Epidermal melanocyte (primary cell): ENCODE results near the gene CENPC.
"Not testable (repeated sequence)": the region's sequence is repeated elsewhere in the genome, so short reads cannot be mapped to it uniquely, and the experiment has no call there.

Experiments used
- DNase-seq: peaks from one replicate; pipeline ENCODE4 v3.0.0; 2011; ENCODE audit warnings: low spot score; ENCODE audit not compliant: insufficient read length

Gene CENPC

DNA sequence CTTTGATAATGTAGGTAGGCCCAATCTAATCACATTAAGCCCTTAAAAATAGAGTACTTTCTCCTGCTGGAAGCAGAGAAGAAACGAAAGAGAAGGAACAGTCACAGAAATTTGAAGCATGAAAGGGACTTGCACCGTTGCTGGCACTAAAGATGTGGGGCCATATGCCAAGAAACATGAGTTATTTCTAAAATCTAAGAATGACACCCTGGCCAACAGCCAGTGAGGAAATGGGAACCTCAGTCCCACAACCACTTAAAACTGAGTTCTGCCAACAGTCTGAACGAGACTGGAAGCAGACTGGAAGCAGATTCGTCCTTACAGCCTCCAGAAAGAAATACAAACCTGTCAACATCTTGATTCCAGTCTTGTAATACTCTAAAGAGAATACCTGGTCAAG, 70.1 kb downstream of the CENPC start:
- no peak for DNase-seq

DNA sequence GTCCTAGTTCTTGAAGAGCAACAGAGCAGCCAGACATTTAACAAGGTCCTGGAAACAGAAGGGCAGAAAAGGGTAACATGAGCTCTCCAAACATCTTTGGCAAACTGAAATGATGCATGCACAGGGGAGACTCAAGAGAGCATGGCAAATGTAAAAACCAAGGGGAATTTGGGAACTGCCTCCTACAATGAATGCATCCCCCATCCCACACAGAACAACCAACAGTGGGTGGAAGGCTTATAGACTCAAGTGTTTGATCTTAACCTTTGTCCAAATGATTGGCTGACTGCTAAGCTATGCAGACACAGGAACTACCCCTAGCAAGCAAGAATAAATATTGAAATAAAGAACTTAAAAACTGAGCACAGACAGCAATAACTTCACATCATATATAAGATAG, 74.4 kb downstream of the CENPC start:
- DNase-seq: no peak

DNA sequence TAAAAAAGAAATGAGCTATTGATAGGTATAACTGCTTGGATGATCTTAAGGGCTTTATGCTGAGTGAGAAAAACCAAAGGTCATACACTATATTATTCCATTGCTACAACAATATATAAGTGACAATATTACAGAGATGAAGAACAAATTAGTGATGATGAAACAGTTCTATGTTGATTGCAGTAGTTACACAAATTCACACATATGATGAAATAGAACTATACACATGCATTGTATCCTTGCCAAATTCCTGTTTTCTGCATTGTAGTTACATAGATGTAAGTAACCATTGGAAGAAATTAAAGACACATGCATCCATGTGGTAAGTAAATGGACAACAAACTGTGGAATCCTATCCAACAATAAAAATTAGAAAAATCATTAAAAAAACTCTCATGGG, 76.5 kb downstream of the CENPC start:
- DNase-seq: no peak

DNA sequence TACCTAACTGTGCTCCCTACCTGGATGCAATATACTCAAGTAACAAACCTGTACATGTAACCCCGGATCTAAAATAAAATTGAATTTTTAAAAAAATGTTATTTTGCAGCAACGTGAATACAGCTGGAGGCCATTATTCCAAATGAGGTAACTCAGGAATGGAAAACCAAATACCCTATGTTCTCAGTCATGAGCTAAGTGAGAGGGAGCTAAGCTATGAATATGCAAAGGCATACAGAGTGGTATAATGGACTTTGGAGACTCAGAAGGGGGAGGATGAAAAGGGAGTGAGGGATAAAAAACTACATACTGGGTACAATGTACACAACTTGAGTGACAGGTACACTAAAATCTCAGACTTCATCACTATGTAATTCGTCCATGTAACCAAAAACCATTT, 78.6 kb downstream of the CENPC start:
- no peak for DNase-seq

DNA sequence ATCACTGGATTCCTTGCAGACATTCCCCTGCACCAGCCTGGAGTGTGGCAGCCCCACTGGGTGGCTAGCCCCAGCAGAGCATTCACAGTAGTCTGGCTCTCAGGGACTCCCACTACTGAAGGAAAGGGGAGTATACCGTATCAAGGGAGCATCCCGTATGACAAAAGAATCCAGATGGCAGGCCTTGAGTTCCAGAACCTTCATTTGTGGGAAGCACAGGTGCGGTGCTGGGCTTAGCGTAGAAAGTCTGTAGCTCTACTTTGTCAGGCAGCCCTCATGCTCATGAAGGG, 79.6 kb downstream of the CENPC start:
- DNase-seq: no peak

- no peak for DNase-seq
Measured at GRCh38 chr4:67465032-67465762, 80.1 kb downstream of the CENPC start.

DNA sequence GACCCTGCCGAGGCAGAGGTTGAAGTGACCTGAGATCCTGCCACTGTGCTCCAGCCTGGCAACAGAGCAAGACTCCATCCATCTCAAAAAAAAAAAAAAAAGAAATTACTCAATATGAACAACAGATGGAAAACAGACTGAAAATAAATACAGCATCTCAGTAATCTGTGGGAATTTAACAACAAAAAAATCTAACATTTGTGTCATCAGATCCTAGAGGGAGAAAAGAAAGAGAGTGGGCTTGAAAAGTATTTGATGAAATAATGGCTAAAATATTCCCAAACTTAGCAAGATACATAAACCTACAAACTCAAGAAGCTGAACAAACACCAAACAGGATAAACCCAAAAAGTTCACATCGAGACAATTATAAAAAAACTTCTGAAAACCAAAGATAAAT, 84.7 kb downstream of the CENPC start:
- DNase-seq: no peak

GRCh38 chr4:67459164-67459563, 86.1 kb downstream of the CENPC start:
- DNase-seq: no peak

- DNase-seq: no peak
Measured at GRCh38 chr4:67456577-67457196, 88.6 kb downstream of the CENPC start.

DNA sequence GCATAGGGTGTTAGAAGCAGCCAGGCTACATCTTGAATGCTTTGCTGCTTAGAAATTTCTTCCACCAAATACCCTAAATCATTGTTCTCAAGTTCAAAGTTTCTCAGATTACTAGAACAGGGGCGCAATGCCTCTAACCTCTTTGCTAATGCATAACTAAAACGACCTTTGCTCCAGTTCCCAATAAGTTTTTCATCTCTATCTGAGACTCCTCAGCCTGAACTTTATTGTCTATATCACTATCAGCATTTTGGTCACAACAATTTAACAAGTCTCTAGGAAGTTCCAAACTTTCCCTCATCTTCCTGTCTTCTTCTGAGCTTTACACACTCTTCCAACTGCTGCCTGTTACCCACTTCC, 92.5 kb downstream of the CENPC start:
- DNase-seq: not testable (repeated sequence)

DNA sequence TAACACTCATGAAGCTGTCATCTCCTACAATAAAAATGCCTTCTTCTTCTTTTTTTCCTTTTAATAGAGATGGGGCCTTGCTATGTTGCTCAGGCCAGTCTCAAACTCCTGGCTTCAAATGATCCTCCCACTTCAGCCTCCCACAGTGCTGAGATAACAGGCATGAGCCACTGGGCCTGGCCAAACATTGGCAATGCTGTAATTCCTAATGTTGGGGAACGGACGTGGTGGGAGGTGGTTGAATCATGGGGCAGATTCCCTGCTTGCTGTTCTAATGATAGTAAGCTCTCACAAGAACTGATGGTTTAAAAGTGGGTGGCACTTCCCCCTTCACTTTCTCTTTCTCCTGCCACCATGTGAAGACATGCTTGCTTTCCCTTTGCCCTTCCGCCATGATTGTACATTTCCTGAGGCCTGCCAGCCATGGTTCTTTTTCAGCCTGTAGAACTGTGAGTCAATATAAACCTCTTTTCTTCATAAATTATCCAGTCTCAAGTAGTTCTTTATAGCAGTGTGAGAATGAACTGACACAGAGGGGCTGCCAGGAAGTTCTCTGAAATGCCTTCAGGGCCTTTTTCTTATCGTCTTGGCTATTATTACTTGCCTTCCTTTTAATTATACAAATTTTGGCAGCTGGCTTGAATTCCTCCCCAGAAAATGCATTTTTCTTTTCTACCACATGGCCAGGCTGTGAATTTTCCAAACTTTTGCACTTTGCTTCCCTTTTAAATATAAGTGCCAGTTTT, 93.0 kb downstream of the CENPC start:
- DNase-seq: no peak

DNA sequence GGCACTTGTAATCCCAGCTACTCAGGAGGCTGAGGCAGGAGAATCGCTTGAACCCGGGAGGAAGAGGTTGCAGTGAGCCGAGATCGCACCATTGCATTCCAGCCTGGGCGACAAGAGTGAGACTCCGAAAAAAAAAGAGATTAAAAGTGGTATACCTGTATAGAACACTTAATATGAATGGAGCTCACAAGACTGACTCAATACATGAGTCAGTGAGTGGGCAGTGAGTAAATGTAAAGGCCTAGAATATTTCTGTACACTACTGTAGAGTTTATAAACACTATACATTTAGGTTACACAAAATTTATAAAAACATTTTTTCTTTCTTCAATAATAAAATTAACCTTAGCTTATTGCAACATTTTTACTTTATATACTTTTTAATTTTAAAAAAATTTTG, 93.8 kb downstream of the CENPC start:
- no peak for DNase-seq

DNA sequence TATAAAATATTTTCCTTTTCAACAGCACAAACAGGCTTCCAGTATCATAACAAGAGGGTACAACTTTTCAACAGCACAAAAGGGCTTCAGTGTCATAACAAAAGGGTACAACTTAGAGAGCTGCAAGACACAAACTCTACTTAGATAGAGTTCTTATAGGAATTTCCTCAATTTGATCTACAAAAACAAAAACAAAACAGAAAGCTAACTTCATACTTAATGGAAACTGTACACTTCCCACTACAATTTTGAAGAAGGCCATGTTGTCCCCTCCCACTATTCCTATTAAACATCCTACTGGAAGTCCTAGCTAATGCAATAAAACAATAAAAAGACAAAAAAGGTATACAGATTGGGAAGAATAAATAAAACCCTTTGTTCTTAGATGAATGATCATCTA, 96.7 kb downstream of the CENPC start:
- no peak for DNase-seq

DNA sequence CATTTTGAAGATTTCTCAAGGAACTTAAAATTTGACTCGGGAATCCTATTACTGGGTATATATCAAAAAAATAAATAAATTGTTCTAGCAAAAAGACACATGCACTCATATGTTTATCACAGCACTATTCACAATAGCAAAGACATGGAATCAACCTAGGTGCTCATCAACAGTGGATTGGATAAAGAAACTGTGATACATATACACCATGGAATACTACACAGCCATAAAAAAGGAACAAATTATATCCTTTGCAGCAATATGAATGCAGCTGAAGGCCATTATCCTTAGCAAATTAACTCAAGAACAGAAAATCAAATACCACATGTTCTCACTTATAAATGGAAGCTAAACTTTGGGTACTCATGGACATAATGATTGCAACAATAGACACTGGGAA, 97.4 kb downstream of the CENPC start:
- no peak for DNase-seq

- no peak for DNase-seq
Measured at GRCh38 chr4:67446811-67447210, 98.5 kb downstream of the CENPC start.

DNA sequence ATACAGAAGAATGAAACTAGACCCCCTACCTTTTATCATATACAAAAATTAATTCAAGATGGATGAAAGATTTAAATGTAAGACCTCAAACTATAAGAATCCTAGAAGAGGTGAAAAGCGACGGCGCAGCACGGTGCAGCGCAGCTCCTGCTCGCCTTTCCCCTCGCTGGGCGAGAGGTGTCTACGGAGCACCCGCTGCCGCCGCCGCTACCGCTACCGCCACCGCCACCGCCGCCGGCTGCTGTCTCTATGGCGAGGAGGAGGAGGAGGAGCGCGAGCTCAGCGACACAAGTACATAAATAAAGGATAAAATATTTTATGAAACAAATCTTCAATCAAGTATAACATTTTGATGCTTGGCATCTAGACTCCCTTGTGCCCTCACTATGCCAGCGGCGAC, 99.4 kb downstream of the CENPC start:
- not testable (repeated sequence) for DNase-seq

DNA sequence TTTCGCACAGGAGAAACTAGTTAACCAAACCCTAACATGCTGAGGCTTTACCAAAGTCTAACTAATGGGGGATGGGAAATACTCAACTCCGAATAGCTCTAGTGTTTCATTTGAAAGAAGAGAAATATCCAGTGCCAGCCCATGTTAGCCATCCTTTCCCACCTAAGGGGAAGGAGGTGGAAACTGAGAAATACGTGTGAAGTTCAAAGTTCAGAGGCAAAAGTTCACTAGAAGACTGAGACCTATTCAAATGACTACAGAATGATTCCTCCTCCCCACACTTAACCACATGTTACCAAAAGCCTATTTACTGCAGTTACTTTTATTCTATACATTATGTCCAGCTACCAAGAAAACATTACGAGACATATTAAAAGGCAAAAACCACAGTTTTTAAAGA, 106.3 kb downstream of the CENPC start:
- no peak for DNase-seq

- DNase-seq: peak; percentile 18
Measured at GRCh38 chr4:67437974-67438713, 107.2 kb downstream of the CENPC start.

DNA sequence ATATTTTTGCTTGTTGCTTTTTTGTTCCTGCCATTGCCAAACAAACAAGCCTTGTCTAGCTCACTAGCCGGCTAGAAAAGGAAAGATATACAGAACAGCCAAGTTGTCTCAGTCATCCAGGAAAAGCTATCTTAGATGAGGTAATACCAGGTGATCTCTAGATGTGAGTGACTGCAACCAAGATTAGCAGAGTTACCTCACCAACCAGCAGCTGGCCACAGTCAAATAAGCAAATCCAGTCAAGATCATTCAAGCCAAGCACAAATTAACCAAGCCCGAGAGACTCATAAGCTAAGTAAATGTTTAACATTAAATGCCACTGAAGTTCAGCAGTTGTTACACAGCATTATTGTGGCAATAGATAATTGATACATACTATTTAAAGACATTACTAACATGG, 108.6 kb downstream of the CENPC start:
- DNase-seq: no peak

DNA sequence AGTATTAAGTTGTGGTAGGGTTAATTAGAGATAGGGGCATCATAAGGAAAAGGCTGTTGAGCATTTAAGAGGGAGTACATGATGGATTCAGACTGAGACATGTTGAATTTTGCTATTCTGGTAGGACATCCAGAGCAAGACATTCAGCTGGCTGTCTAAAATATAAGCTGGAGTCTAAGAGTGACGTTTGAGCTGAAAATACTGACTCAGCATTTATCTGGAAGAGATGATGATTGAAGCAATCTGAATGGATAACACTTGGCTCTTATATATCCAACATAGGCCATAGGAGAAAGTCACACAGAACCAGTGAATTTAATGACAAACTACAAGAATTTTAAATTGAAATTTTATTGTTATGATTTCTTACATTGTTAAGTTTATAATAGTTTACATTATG, 114.3 kb downstream of the CENPC start:
- no peak for DNase-seq

GRCh38 chr4:67428819-67429218, 116.5 kb downstream of the CENPC start:
- DNase-seq: no peak
